Activated CD8-positive, alpha-beta memory T cell treated with anti-CD3 and anti-CD28 coated beads for 1 hour (primary cell): ENCODE data around the gene IMPG2.
"Not testable (repeated sequence)": the region's sequence is repeated elsewhere in the genome, so short reads cannot be mapped to it uniquely, and the experiment has no call there.

Experiments used
- DNase-seq, 2 donors: peaks; one replicate each; pipeline ENCODE4 v3.0.0-alpha.2; 2020; ENCODE audit warnings: low read depth in 1 of 2; ENCODE audit errors: extremely low read depth in 1 of 2

Gene IMPG2

DNA sequence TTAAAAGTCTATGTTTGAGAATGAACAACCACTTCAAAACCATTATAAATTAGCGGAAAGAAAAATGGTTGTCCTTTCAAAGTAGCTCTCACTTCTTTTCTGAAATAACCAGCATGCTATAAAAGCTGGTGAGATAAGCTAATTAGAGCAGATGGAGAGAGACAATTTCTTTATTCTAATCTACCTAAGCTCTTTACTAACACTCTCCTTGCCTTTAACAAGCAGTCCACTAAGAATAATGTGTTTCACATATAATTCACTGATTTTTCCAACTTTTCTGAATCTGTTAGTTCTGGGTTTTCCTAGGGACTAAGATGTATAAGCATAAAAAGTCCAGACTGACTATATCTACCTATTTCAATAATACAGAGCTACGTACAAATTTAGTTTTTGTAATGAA is at the start of gene IMPG2:
Gene IMPG2, minus strand, starts transcription at position 101 of the 400 bp plus-strand sequence. CDS start 203 bp downstream, outside the sequence.
- DNase-seq: no peak

DNA sequence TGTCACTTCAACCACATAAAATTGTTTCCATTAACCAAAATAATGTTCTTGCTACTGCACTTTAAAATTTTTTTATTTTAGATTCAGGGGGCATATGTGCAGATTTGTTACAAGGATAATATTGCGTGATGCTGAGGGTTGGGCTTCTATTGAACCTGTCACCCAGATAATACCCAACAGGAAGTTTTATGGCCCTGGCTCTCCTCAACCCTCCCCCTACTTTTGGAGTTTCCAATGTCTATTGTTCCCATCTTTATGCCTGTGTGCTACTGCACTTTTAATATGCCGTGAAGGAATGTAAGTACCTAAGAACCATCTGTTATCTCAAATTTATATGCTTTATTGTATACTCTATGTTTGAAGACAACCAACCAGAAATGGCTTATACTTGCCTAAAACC is 42.0 kb upstream of the IMPG2 start:
- no peak for DNase-seq

DNA sequence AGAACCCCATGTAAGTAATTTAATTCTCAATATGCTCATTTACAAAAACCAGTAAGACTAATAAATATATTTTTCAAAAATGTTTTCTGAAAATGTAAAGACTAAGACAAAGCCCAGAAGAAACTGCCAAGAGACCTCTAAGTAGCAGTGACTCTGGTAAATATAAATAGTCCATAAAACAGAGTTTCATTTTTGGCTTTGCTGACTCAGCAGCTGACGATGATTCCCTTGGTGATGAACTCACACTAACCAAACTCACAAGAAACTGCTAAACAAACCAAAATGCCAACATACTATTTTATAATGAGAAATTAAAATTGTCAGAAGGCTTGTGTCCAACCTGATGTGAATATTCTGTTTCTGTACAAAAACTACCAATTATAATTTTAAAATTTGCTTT is 31.5 kb upstream of the IMPG2 start:
- DNase-seq: no peak

DNA sequence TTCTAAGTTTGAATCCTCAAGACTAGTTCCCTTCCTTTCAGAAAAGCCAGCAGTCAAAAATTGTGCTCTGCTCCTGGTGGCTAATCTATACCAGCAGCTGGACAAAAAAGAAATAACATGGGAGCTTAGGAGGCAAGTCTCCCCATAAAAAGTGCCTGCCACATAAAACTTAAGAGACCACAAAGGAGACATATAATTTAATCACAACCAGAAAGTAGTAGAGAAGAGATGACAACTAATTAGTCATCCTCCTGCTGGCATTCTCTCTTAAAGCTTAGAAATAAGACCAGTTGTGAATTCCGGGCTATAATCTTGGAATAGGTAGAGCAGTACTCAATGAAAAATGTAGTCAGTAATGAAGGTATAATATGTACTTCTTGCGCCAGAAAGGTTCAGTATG is 20.2 kb upstream of the IMPG2 start:
- no peak for DNase-seq

DNA sequence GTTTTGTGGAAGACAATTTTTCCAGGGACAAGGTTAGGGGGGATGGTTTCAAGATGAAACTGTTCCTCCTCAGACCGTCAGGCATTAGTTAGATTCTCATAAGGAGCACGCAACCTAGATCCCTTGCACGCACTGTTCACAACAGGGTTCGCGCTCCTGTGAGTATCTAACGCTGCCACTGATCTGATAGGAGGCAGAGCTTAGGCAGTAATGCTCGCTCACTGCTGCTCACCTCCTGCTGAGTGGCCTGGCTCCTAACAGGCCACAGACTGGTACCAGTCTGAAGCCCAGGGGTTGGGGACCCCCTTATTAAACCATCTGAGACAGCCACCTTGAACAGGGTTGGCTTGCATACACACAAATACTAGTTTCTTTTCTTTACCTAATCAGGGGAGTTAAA is 13.5 kb upstream of the IMPG2 start:
- no peak for DNase-seq

DNA sequence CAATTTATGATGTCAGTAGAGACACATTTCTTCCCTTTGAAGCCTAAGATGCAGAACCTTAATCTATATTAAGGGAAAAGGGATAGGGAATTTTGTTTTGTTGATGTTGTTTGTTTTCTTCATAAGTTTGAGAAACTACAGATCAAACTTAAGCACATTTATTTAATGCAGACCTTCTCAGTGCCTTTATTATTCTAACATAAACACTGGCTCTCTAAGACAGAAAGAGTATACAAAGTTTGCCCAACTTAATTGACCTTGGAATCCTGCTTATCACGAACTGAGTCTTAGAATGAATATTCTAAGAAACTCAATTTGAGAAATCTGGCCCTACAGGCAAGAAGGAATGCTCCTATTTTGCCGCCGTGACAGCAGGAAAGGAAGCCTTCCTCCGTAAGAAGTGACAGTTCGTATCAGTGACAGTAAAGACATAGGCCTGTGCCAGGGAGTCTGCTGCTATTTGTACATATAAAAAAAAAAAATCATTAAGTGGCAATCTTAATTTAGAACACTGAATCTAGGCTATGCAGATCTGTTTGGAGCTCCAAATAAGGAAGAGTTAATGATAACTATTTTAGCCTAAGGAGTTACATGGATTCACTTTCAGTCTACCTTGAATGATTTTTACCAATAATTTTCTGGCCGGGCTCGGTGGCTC is 8.8 kb upstream of the IMPG2 start:
- DNase-seq: no peak

DNA sequence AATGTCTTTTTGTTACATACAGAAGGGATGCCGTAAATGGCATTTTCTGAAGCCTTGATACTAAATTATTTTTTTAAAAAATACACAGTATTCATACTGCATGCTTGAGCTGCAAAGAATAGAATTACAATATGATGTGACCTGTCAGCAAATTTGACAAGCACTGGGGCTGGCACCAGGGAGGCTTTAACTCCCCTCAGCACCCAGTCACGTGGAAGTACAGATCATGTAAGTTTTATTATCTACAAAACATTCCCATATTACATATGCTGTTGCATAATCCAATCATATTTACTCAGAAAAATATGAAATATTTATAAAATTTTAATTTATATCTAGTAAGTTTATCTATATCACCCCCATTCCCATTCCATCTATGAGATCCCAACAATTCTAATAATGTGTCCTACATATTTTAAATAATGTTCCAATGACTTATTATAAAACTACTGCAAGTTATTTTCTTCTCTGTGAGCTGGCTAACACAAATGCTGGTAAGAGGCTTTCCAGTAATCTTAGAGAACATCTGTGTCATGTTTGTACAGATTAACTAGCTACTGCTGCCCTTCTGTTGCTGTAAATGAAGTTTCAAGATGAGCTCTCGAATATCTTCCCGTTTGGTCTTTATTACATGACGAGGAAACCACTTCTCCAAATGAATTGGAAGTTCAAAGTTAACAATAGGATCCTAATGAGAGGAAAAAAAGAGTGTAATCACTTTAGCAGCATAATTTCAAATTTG is 5.2 kb upstream of the IMPG2 start:
- DNase-seq: no peak

DNA sequence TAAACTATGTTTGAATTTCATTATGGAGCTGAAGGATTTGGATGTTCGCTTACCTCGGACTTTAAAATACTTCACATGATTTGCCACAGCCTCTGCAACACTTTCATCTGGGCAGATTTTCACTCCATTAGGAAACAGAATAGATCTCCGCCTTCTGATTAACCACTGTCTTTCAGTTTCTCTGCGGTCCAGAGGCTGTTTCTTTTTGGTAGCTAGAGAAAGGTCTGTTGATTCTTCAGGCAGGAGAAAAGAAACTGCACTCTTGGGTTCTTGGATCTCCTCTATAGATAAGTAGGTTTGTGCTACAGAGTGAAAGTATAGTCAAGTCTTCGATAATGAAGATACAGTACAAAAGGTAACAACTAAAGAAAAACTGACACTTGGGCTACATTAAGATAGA is 844 bp downstream of the IMPG2 start:
- no peak for DNase-seq

DNA sequence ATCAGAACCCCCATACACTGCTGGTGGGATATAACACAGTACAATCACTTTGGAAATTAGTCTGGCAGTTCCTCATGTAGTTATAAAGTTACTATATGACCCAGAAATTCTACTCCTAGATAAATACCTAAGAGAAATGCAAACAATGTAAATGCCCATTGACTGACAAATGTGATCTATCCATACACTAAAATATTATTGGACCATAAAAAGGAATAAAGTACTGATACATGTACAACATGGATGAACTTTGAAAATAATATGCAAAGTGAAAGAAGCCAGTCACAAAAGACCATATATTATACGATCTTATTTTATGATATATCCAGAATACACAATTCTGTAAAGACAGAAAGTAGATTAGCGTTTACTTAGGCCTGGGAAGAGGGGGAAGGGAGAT is 7.8 kb downstream of the IMPG2 start:
- DNase-seq: no peak

DNA sequence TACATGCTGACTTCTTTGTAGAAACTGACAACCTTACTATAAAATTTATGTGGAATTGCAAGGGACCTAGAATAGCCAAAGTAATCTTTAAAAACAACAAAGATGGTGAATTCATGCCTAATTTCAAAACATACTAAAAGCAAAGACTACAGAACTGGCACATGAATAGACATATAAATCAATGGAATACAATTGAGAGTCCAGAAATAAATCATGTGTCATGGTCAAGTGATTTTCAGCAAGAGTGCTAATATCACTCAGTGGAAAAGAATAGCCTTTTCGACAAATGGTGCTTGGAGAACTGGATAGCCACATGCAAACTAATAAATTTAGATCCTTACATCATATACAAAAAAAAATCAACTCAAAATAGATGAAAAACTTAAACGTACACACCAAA is 8.7 kb downstream of the IMPG2 start:
- no peak for DNase-seq

DNA sequence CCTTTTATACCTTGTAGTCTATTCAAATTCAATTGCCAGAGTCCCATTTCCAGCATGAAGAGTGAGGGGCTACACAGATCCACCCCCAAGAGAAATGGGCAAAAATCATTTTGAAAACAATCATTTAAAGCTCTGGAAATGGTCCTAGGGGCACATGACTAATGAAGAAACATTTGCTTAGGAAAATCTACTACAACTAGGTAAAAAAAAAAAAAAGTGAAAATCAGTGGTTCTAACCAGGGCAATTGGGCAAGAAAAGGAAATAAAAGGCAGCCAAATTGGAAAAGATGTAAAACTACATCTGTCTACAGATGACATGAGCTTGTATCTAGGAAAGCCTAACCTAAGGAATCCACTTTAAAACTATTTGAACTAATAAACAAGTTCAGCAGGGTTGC is 9.4 kb downstream of the IMPG2 start:
- no peak for DNase-seq

DNA sequence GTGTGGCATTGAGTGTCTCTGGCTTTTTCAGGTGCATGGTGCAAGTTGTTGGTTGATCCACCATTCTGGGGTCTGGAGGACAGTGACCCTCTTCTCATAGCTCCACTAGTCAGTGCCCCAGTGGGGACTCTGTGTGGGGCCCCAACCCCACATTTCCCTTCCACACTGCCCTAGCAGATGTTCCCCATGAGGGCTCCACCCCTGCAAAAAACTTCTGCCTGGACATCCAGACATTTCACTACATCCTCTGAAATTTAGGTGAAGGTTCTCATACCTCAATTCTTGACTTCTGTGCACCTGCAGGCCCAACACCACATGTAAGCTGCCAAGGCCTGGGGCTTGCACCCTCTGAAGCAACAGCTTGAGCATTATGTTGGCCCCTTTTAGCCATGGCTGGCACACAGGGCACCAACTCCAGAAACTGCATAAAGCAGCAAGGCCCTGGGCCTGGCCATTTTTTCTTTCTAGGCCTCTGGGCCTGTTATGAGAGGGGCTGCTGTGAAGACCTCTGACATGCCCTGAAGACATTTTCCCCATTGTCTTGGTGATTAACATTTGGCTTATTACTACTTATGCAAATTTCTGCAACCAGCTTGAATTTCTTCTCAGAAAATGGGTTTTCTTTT is 12.1 kb downstream of the IMPG2 start:
- not testable (repeated sequence) for DNase-seq

DNA sequence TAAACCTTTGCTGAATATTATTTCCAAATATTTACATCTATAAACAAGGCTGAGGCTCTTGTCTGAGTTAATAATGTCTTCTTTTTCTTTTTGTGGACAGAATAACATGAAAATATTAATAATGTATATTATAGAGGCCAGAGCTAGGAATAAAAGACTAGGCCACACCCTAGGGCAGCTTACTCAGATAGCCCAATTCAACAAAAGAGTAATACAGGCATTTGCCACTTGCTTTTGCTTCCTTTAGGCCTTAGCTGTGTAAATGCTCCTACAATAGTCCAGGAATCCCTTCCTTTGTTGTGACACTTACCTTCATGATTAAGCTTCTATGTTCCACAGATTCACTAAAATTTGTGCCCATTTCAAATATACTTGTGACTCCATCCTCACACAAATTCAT is 16.5 kb downstream of the IMPG2 start:
- no peak for DNase-seq

DNA sequence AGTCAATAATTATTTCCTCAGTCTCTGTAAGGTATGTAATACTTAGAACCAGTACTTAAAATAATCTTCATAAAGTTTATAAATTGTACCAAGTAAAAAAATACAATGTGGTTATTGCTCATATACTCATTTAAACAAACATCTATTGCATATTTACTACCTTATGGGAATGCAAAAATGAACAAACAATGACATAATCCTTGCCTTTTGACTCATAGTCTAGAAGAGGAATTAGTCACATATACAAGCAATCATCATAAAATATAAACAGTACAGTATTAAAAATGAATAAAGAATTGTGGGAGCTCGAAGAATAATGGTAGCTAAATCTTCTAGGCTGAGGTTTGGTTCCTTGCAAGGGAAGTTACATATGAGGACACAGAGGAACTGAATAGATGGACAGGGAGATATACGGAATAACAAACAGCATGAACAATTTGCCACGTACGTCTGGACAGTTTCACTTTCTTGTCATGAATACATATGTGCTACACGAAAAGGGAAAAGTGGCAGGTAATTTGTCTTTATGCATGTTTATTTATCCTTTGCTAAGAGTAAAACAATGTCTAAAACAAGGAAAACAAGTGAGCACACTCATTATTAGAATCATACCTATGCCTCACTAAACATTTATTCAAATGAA is 17.2 kb downstream of the IMPG2 start:
- no peak for DNase-seq

DNA sequence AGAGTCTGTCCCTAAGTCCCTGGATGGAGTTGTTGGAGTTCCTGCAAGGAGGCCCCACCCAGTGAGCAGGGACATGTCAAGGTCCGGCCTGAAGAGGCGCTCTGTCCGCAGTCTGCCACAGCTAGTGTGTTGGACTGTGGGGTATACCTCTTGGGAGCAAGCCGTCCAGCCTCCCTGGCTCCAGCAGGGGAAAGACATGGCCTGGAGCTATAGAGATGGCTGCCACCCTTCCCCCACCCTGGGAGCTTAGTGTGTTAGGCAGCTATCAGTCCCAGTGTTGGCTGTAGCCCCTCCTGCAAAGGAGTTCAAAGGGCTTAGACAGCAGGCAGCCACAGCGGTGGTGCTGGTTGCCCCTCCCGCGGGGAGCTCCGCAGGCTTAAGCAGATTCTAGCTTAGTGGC is 20.3 kb downstream of the IMPG2 start:
- no peak for DNase-seq

DNA sequence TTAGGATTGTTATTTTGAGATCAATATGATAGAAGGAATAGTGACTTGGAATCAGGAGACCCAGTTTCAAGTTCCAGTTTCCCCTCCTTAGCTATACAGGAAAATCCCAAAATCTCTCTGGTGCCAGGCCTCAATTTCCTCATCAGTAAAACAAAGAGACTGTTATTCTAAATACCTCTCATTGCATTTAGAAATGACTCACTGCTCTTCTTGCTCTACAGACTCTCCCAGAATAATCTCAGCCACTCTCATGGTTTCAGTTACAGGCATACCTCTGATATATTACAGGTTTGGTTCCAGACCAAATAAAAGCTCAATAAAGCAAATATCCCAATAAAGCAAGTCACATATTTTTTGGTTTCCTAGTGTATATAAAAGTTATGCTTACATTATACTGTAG is 28.3 kb downstream of the IMPG2 start:
- no peak for DNase-seq

DNA sequence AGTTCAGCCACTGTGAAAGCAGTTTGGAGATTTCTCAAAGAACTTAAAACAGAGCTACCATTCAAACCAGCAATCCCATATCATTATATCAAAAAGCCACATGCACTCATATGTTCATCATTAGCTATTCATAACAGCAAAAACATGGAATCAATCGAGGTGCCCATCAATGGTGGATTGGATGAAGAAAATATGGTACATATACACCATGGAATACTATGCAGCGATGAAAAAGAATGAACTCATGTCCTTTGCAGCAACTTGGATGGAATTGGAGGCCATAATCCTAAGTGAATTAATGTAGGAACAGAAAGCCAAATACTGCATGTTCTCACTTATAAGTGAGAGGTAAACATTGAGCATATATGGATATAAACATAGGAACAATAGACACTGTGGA is 32.1 kb downstream of the IMPG2 start:
- DNase-seq: no peak

DNA sequence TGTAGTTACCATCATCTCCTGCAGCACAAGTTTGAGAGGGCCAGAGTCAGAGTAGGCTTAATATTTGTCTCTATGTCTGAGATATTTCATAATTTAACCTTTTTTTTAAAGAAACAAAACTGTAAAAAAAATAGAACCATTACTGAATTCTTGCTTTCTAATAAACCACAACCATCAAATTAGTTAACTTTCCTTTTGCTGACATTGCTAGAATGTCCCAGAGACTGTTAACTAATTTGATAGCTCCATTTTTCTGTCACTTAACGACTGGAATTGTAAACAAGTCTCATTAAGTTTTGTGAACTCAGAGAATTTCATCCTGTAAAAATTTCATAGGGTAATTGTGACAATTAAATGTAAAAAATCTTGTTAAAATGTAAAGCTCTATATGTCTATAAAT is 35.6 kb downstream of the IMPG2 start:
- DNase-seq: no peak

DNA sequence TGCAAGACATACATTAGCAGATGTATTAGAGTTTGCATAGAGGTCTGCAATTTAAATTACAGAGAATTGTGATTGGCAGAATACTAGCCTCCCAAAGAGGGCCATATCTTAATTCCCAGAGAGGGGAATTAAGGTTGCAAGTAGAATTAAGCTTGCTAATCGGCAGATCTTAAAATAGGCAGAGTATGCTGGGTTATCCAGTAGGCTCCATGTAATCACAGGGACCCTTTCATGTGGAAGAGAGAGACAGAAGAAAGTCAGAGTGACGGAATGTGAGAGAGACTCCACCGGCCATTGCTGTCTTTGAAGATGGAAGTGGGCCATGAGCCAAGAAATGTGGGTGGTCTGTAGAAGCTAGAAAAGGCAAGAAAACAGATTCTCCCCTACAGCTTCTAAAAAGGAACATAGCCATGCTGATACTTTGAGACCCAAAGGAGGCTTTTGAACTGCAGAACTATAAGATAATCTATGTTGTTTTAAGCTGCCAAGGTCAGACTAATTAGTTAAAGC is 38.8 kb downstream of the IMPG2 start:
- no peak for DNase-seq

DNA sequence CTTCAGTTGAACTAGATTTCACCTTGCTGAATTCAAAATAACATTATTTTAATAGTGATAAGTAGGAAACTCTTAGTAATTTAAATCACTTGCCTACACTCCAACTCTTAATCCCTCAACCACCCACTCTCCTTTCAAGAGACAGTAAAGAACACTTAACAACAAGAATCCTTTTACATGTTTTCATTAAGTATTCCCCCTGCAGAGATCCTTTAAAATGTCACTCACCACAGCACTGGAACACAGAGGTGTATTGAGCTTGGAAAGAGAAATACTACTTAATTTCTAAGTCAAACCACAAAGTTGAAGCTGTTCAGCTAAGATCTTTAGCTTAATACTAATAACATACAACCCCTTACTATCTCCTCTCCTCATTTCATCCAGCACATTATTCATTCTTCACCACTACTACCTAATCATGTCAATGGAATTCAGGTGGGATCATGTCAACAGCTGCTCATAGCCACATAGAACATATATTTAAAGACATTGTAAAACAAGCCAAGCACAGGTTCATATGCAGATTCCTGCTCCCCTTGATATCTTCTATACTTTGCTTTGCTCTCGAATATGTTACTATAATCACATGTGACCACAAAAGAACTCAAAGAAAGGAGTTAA is 40.5 kb downstream of the IMPG2 start:
- no peak for DNase-seq

DNA sequence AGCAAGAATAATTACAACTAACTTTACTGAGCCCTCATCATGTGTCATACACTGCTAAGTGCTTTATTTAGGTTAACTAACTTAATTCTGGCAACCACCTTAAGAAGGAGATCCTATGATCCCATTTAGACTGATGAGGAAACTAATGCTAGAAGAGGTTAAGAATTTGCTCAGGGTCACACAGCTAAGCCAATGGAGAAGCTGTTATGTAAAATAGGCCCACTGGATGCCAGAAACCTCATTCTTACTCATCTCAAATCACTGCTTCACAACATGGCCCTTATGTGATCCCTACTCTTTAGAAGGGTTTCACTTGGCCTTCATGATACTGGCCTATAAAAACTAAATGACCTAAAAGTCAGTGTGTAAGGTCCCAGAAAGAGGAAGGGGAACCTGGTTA is 41.2 kb downstream of the IMPG2 start:
- DNase-seq: no peak
